ENCODE measurements around the gene UBE2M.

UBE2M gene

GRCh38 chr19:58563034-58563573 is 4.7 kb upstream of the UBE2M start:
- TF ChIP-seq CTBP1 (IDR thresholded peaks at IDR 0.05; ENCODE audit: borderline replicate concordance) (no peak), ELF4 (IDR thresholded peaks at IDR 0.05) (no peak), HDGF (IDR thresholded peaks at IDR 0.05; ENCODE audit: borderline replicate concordance) (no peak), FOXK2 (IDR thresholded peaks at IDR 0.05) (no peak), PKNOX1 (IDR thresholded peaks at IDR 0.05) (no peak), SP1 (IDR thresholded peaks at IDR 0.05) (no peak), BHLHE40 (IDR thresholded peaks at IDR 0.05; ENCODE audit: borderline replicate concordance) (no peak), NFRKB (IDR thresholded peaks at IDR 0.05) (no peak), TARDBP (IDR thresholded peaks at IDR 0.05) (no peak), L3MBTL2 (conservative IDR thresholded peaks at IDR 0.05) (no peak), ARNT (IDR thresholded peaks at IDR 0.05) (no peak), FOXM1 (IDR thresholded peaks at IDR 0.05; ENCODE audit: borderline replicate concordance) (no peak), LEF1 (IDR thresholded peaks at IDR 0.05; ENCODE audit: borderline replicate concordance) (no peak), FOXA1 (IDR thresholded peaks at IDR 0.05) (no peak), ZNF384 (IDR thresholded peaks at IDR 0.05) (no peak)
- POLR2A ChIA-PET: no interaction called here
- DNase-seq (ENCODE audit: extremely low spot score): no peak
- CTCF ChIA-PET: no interaction called here

GRCh38 chr19:58562122-58563033 is 4.0 kb upstream of the UBE2M start:
- CTCF ChIA-PET: no interaction called here
- TF ChIP-seq FOXM1 (IDR thresholded peaks at IDR 0.05; ENCODE audit: borderline replicate concordance) (no peak), HDGF (IDR thresholded peaks at IDR 0.05; ENCODE audit: borderline replicate concordance) (no peak), LEF1 (IDR thresholded peaks at IDR 0.05; ENCODE audit: borderline replicate concordance) (no peak), NFRKB (IDR thresholded peaks at IDR 0.05) (no peak), L3MBTL2 (conservative IDR thresholded peaks at IDR 0.05) (no peak), SP1 (IDR thresholded peaks at IDR 0.05) (no peak), FOXK2 (IDR thresholded peaks at IDR 0.05) (no peak), FOXA1 (IDR thresholded peaks at IDR 0.05) (no peak), CTBP1 (IDR thresholded peaks at IDR 0.05; ENCODE audit: borderline replicate concordance) (no peak), PKNOX1 (IDR thresholded peaks at IDR 0.05) (no peak), ARNT (IDR thresholded peaks at IDR 0.05) (no peak), TARDBP (IDR thresholded peaks at IDR 0.05) (no peak), SUZ12 (IDR thresholded peaks at IDR 0.05) (no peak), ZNF384 (IDR thresholded peaks at IDR 0.05) (no peak), BHLHE40 (IDR thresholded peaks at IDR 0.05; ENCODE audit: borderline replicate concordance) (no peak), ELF4 (IDR thresholded peaks at IDR 0.05) (no peak)
- no peak for DNase-seq (ENCODE audit: extremely low spot score)
- POLR2A ChIA-PET: interaction anchor here (0.9 to 3.0 kb wide), 3 partner anchors 9 to 13 kb away, joined by 3 to 43 read pairs (median 6); partner anchors contain the start of gene MZF1

GRCh38 chr19:58561373-58562121 is 3.1 kb upstream of the UBE2M start:
- POLR2A ChIA-PET: interaction anchor here (0.9 to 5.4 kb wide), 5 partner anchors 10 to 182 kb away, joined by 3 to 43 read pairs (median 6); partner anchors contain the start of genes MZF1 and TRIM28
- no peak for TF ChIP-seq BHLHE40 (IDR thresholded peaks at IDR 0.05; ENCODE audit: borderline replicate concordance)
- TF ChIP-seq CTBP1 (IDR thresholded peaks at IDR 0.05; ENCODE audit: borderline replicate concordance): no peak
- no peak for TF ChIP-seq TARDBP (IDR thresholded peaks at IDR 0.05)
- TF ChIP-seq HDGF (IDR thresholded peaks at IDR 0.05; ENCODE audit: borderline replicate concordance): no peak
- no peak for TF ChIP-seq FOXK2 (IDR thresholded peaks at IDR 0.05)
- TF ChIP-seq FOXA1 (IDR thresholded peaks at IDR 0.05): no peak
- no peak for TF ChIP-seq NFRKB (IDR thresholded peaks at IDR 0.05)
- no peak for TF ChIP-seq LEF1 (IDR thresholded peaks at IDR 0.05; ENCODE audit: borderline replicate concordance)
- no peak for TF ChIP-seq PKNOX1 (IDR thresholded peaks at IDR 0.05)
- TF ChIP-seq ARNT (IDR thresholded peaks at IDR 0.05): no peak
- no peak for TF ChIP-seq ELF4 (IDR thresholded peaks at IDR 0.05)
- no peak for TF ChIP-seq ZNF384 (IDR thresholded peaks at IDR 0.05)
- no peak for TF ChIP-seq FOXM1 (IDR thresholded peaks at IDR 0.05; ENCODE audit: borderline replicate concordance)
- TF ChIP-seq SP1 (IDR thresholded peaks at IDR 0.05): no peak
- TF ChIP-seq SUZ12 (IDR thresholded peaks at IDR 0.05): no peak
- TF ChIP-seq L3MBTL2 (conservative IDR thresholded peaks at IDR 0.05): no peak
- DNase-seq (ENCODE audit: extremely low spot score): no peak
- CTCF ChIA-PET: no interaction called here

- POLR2A ChIA-PET: interaction anchor here (1.2 to 5.4 kb wide), 4 partner anchors 10 to 181 kb away, joined by 4 to 43 read pairs (median 20); partner anchors contain the start of genes MZF1 and TRIM28
- DNase-seq (ENCODE audit: extremely low spot score): no peak
- TF ChIP-seq FOXM1 (IDR thresholded peaks at IDR 0.05; ENCODE audit: borderline replicate concordance) (no peak), BHLHE40 (IDR thresholded peaks at IDR 0.05; ENCODE audit: borderline replicate concordance) (no peak), ARNT (IDR thresholded peaks at IDR 0.05) (no peak), NFRKB (IDR thresholded peaks at IDR 0.05) (no peak), SUZ12 (IDR thresholded peaks at IDR 0.05) (no peak)
- CTCF ChIA-PET: no interaction called here
Observed at GRCh38 chr19:58560921-58561320, 2.5 kb upstream of the UBE2M start.
